GM23338 (cell line): Measurements from ENCODE around the gene MUC6.

Source experiments
- CREB1 ChIP-seq: fragments of 250-450 bp; sonication (Bioruptor Pico); IDR thresholded peaks from 2 replicates; pipeline ENCODE4 v1.5.0; 2020; ENCODE audit warnings: low read depth, mild to moderate bottlenecking, moderate library complexity
- CTCF ChIP-seq, 2 experiments: fragments of 200-600 bp in 1 of 2; sonication (generic) in 1 of 2; conservative IDR thresholded peaks; 2 replicates each; pipeline versions ENCODE4 v1.5.1 to v1.6.1; 2016 to 2017; ENCODE audit warnings: antibody characterized with exemption in 2 of 2, low read depth in 2 of 2, mild to moderate bottlenecking in 2 of 2, moderate library complexity in 1 of 2
- EZH2 ChIP-seq: fragments of 200-600 bp; sonication (generic); IDR thresholded peaks from one replicate; pipeline ENCODE4 v1.8.0; 2017; ENCODE audit warnings: antibody characterized with exemption, mild to moderate bottlenecking, low read depth; ENCODE audit not compliant: unreplicated experiment
- NANOG ChIP-seq: IDR thresholded peaks from 2 replicates; pipeline ENCODE4 v1.6.1; 2016; ENCODE audit warnings: antibody characterized with exemption, borderline replicate concordance
- POLR2AphosphoS5 ChIP-seq: IDR thresholded peaks from 2 replicates; pipeline ENCODE4 v1.6.1; 2016; ENCODE audit warnings: antibody characterized with exemption, low read depth
- REST ChIP-seq: IDR thresholded peaks from one replicate; pipeline ENCODE4 v1.6.1; 2018; ENCODE audit warnings: antibody characterized with exemption; ENCODE audit not compliant: unreplicated experiment
- ZNF114 ChIP-seq: fragments of 250-450 bp; sonication (Bioruptor Pico); IDR thresholded peaks from 2 replicates; pipeline ENCODE4 v1.5.0; 2020; ENCODE audit warnings: mild to moderate bottlenecking, moderate library complexity

DNA sequence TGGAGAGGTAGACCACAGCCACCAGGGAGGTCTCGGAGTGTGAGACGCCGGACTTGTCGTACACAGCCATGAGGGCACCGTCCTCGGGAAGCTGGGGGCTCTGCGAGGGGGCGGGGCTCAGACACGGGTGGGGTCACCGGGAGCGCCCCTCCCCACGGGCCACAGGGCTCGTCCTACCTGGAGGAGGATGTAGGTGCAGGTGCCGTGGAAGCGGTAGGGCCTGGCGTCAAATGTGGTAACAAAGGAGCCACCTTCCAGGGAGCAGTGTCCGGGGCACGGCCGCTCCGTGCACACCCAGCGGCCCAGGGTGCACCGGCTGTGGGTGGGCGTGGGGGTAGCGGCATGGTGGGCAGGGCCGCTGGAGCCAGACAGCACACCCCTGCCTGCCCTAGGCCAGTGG lies 7.5 kb downstream of the MUC6 start:
- TF ChIP-seq POLR2AphosphoS5 (no peak), EZH2 (no peak), CTCF (conservative IDR thresholded peaks at IDR 0.05; ENCODE audit: low read depth in 2 of 2) (no peak), REST (no peak), NANOG (no peak), CREB1 (CRISPR knock-in tag) (no peak), ZNF114 (CRISPR knock-in tag) (no peak)
